ACC112 (cell line): ENCODE measurements around the gene ITIH5.
"Not testable (repeated sequence)": the region's sequence is repeated elsewhere in the genome, so short reads cannot be mapped to it uniquely, and the experiment has no call there.

Experiments
- H2AFZ ChIP-seq: fragments of 200-600 bp; sonication (generic); one replicate; pipeline ENCODE4 v1.6.0; 2017; ENCODE audit warnings: antibody characterized with exemption, low read length; ENCODE audit not compliant: unreplicated experiment
- H3K27ac ChIP-seq: fragments of 200-600 bp; sonication (generic); 2 replicates; pipeline ENCODE4 v1.5.1; 2014; ENCODE audit warnings: low read depth, mild to moderate bottlenecking, antibody characterized with exemption, low read length, moderate library complexity
- H3K27me3 ChIP-seq: fragments of 200-600 bp; sonication (generic); 2 replicates; pipeline ENCODE4 v1.6.1; 2014; ENCODE audit warnings: mild to moderate bottlenecking, antibody characterized with exemption, low read length, moderate library complexity, mixed read lengths; ENCODE audit not compliant: insufficient read depth
- H3K36me3 ChIP-seq: fragments of 200-600 bp; sonication (generic); 2 replicates; pipeline ENCODE4 v1.6.1; 2016; ENCODE audit warnings: mild to moderate bottlenecking, antibody characterized with exemption, low read length, moderate library complexity, mixed read lengths; ENCODE audit not compliant: insufficient read depth
- H3K4me1 ChIP-seq: fragments of 200-600 bp; sonication (generic); one replicate; pipeline ENCODE4 v1.6.1; 2016; ENCODE audit warnings: low read length, mixed read lengths; ENCODE audit not compliant: insufficient read depth, unreplicated experiment, control insufficient read depth
- H3K4me3 ChIP-seq: fragments of 200-600 bp; sonication (generic); 2 replicates; pipeline ENCODE4 v1.5.1; 2014; ENCODE audit warnings: mild to moderate bottlenecking, low read depth, low read length
- H3K79me2 ChIP-seq: fragments of 200-600 bp; sonication (generic); one replicate; pipeline ENCODE4 v1.6.0; 2016; ENCODE audit warnings: low read length; ENCODE audit not compliant: control insufficient read depth, unreplicated experiment, insufficient read depth

ITIH5 gene

GRCh38 chr10:7687228-7687907 lies 20.6 kb upstream of the ITIH5 start:
- peaks cover 4% of the 10 kb centered on the region; the same call in 1 of the 2 replicates for H3K27me3 ChIP-seq
- H3K36me3 ChIP-seq = no peaks in the 10 kb centered on the region
- H3K79me2 ChIP-seq = no peaks in the 10 kb centered on the region
- H2AFZ ChIP-seq = no peak overlapping the region
- no peak overlapping the region for H3K27ac ChIP-seq
- no peak overlapping the region for H3K4me3 ChIP-seq
- H3K4me1 ChIP-seq = no peaks in the 10 kb centered on the region

DNA sequence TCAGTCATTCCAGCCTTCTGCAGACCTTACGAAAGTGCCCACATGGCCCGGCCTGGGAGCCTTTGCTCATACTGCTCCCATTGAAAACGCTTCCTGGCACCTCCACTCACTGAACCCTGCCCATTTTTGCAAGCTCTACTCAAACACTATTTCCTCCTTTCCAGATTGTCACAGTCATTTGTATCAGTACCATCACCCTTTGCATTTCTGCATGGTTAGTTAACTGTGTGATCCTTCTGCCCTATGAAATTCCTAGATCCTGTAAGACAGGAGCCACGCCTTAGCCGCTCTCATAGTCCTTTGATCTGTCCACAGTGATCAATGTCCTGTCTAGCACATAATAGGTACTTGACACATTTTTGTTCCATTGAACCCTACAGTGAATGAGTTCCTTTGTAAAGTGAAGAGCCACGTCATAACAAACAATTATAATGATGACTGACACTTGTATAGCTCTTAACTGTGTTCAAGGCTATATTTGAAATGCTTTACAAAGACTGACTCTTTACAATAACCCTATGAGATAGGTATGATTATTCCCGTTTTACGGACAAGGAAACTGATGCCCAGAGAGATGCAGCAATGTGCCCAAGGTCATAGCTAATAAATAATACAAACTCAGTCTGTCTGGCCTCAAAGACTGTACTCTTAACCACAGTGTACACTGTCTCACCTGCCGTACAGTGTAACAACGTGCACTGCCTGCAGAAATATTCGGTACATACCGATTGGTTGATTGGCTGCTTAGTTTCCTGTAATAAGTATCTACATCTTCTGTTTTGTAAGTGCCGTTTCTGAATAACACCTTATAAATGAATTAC lies 19.8 kb upstream of the ITIH5 start:
- H3K27ac ChIP-seq = no peak overlapping the region
- H3K79me2 ChIP-seq = no peaks in the 10 kb centered on the region
- no peaks in the 10 kb centered on the region for H3K4me1 ChIP-seq
- H3K27me3 ChIP-seq = peaks cover 4% of the 10 kb centered on the region; the same call in 1 of the 2 replicates
- no peak overlapping the region for H2AFZ ChIP-seq
- H3K36me3 ChIP-seq = no peaks in the 10 kb centered on the region
- no peak overlapping the region for H3K4me3 ChIP-seq

GRCh38 chr10:7680078-7680477 lies 13.3 kb upstream of the ITIH5 start:
- not testable (repeated sequence) for H3K4me1 ChIP-seq, H2AFZ ChIP-seq, H3K27ac ChIP-seq, H3K27me3 ChIP-seq, H3K4me3 ChIP-seq, H3K36me3 ChIP-seq, H3K79me2 ChIP-seq

DNA sequence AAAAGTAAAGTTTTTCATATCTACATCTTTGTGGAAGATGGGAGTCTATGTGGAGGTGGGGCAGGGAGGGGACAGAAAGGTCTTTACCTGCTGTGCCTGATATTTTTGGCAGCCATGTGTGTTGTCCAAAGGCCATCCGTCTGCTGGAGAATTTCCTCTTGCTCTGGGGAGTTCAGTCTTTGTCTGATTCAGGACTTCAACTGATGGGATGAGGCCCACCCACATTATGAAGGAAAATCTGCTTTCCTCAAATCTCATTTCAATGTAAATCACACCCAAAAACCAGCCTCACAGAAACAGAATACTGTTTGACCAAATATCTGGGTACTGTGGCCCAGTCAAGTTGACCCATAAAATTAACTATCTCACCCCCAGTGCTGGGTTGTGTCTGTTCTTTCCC lies 12.5 kb upstream of the ITIH5 start:
- Histone ChIP-seq H3K27me3 (no peaks in the 10 kb centered on the region), H3K27ac (no peak overlapping the region), H3K4me3 (no peak overlapping the region), H3K79me2 (no peaks in the 10 kb centered on the region), H3K36me3 (no peaks in the 10 kb centered on the region), H3K4me1 (no peaks in the 10 kb centered on the region), H2AFZ (no peak overlapping the region)

GRCh38 chr10:7672341-7673134 lies 5.8 kb upstream of the ITIH5 start:
- Histone ChIP-seq H3K4me1 (no peaks in the 10 kb centered on the region), H3K27ac (no peak overlapping the region), H3K27me3 (peaks cover 21% of the 10 kb centered on the region), H2AFZ (no peak overlapping the region), H3K4me3 (no peak overlapping the region), H3K36me3 (no peaks in the 10 kb centered on the region), H3K79me2 (no peaks in the 10 kb centered on the region)

GRCh38 chr10:7670157-7670556 lies 3.4 kb upstream of the ITIH5 start:
- H3K79me2 ChIP-seq = no peaks in the 10 kb centered on the region
- H3K36me3 ChIP-seq = no peaks in the 10 kb centered on the region
- no peaks in the 10 kb centered on the region for H3K4me1 ChIP-seq
- H3K27me3 ChIP-seq = peaks cover 37% of the 10 kb centered on the region
- H2AFZ ChIP-seq = no peak overlapping the region
- H3K27ac ChIP-seq = no peak overlapping the region
- no peak overlapping the region for H3K4me3 ChIP-seq

GRCh38 chr10:7667262-7668141 lies 736 bp upstream of the ITIH5 start:
- no peak overlapping the region for H2AFZ ChIP-seq
- H3K27me3 ChIP-seq = peaks cover 46% of the 10 kb centered on the region
- H3K36me3 ChIP-seq = no peaks in the 10 kb centered on the region
- no peak overlapping the region for H3K27ac ChIP-seq
- H3K79me2 ChIP-seq = no peaks in the 10 kb centered on the region
- no peak overlapping the region for H3K4me3 ChIP-seq
- no peaks in the 10 kb centered on the region for H3K4me1 ChIP-seq

GRCh38 chr10:7665767-7666166 lies 999 bp downstream of the ITIH5 start:
- no peak overlapping the region for H2AFZ ChIP-seq
- H3K36me3 ChIP-seq = no peaks in the 10 kb centered on the region
- H3K27me3 ChIP-seq = peaks cover 46% of the 10 kb centered on the region
- H3K27ac ChIP-seq = no peak overlapping the region
- no peaks in the 10 kb centered on the region for H3K79me2 ChIP-seq
- no peaks in the 10 kb centered on the region for H3K4me1 ChIP-seq
- no peak overlapping the region for H3K4me3 ChIP-seq

DNA sequence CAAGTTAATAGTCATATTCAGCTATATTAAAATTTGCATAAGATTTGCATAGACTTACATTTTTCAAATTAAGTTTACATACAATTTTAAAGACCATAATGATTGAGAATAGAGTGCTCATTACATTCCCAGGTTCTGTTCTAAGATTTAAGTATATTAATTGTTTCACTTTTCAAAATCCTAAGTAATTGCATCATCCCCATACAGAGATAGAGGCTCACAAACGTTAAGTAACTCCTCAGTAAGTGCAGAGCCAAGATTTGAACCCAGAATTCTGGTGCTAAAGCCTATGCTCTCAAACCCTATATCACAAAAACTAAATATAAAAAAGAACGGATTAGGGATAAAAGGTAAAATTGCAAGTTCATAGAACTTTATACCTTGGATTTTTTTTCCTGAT lies 2.1 kb downstream of the ITIH5 start:
- Histone ChIP-seq H3K36me3 (no peaks in the 10 kb centered on the region), H3K4me1 (no peaks in the 10 kb centered on the region), H2AFZ (no peak overlapping the region), H3K4me3 (no peak overlapping the region), H3K27ac (no peak overlapping the region), H3K27me3 (peaks cover 44% of the 10 kb centered on the region), H3K79me2 (no peaks in the 10 kb centered on the region)

DNA sequence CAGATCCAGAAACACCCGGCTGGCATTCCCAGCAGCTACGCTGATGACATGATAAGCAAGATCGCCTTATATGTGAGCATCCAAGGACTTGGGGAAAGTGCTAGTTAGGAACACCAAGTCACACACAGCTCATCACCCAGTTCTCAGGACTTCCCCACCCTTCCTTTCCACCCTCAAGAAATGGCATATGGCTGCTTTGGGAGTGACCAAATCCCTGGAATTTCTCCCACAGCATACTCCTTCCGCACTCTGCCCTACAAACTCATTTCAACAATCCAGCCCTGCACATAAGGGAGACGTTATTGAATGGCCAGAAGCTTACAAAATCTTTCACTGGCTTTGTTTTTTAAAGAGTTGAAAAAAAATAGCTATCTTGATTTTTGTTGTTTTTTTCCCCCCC lies 4.2 kb downstream of the ITIH5 start:
- no peak overlapping the region for H2AFZ ChIP-seq
- peaks cover 25% of the 10 kb centered on the region for H3K27me3 ChIP-seq
- no peaks in the 10 kb centered on the region for H3K36me3 ChIP-seq
- no peak overlapping the region for H3K4me3 ChIP-seq
- no peaks in the 10 kb centered on the region for H3K4me1 ChIP-seq
- H3K79me2 ChIP-seq = no peaks in the 10 kb centered on the region
- H3K27ac ChIP-seq = no peak overlapping the region
